Posterior cingulate gyrus (tissue), 11 donors: ENCODE data around the gene ELAC2.
A peak's percentile ranks its signal among the peaks of the same experiment; 100 is the strongest.

Experiments used
- DNase-seq, 10 donors: peaks; one replicate each; pipeline versions ENCODE4 v3.0.0 to v3.0.0-alpha.2; 2020 to 2021; ENCODE audit warnings: mixed read lengths in 3 of 10
- intact Hi-C: fragments of 100-400 bp; cut with DNase I; formaldehyde crosslinking; loops from one replicate; pipeline ENCODE4 v1.15.1; 2023

ELAC2 gene

GRCh38 chr17:13024016-13024415 lies 6.2 kb upstream of the ELAC2 start:
- intact Hi-C loops: no loop called here
- no peak for DNase-seq

DNA sequence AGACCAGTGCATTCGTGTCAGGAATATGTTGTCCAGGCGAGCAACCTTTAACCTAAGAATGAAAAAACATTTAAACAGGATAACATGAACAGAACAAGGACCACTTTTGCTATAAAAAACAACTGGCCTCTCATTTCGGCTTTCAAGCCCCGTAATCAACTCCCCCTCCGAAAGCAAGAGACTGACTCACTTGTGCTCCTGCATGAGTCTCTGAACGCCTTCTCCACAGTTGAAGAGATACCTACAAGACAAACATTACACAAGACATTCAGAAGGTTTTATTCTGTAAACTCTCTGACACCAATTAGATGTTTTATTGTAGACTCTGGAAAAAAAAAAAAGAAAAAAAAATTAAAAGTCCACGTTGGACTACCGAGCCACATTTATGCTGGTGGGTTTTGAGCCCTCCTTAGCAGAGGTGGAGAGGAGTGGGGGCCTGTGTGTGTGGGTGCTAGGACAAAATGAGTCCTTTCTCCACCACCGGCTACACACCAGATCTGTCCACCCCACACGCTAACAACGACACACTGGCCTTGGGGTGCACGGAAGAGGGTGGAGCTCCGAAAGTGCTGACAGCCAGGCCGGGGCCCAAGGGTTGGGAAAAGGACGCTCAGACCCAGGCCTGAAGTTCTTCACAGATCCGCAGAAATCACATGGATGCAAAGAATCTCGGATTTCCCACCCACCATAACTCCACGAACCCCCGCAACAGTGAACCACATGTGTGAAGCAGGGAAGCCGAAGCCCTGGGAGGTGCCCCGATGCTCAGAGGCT lies 759 bp downstream of the ELAC2 start:
- intact Hi-C loops: loop anchor here (5.0 kb wide), 1 partner anchor 1020 kb away; the partner anchor contains the start of gene ZNF18
- no peak for DNase-seq

GRCh38 chr17:13014801-13015200 lies 3.0 kb downstream of the ELAC2 start:
- DNase-seq: no peak
- intact Hi-C loops: loop anchor here (5.0 kb wide), 1 partner anchor 1018 kb away; the partner anchor contains the start of gene ZNF18

DNA sequence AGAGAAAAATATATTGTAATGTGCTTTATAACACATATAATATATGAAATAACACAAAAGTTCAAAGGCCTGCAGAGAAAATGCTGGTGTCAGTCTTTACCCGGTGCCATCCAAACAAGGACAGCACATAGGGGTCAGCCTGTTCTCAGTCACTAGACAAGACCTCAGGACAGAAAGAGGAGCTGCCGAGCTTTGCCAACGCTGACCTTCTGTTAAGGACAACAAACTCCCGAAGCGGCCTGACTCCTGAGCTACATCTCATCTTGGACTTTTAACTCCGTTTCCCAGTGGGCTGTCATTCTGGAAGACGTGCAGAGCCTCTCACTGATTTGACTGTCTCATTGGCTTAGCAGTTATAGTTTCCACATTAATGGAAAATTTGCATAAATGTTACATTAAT lies 6.9 kb downstream of the ELAC2 start:
- intact Hi-C loops: no loop called here
- peak in 2 of 10 donors; percentile 33 to 47 for DNase-seq

- intact Hi-C loops: no loop called here
Measured at GRCh38 chr17:13008461-13008860, 9.4 kb downstream of the ELAC2 start.

GRCh38 chr17:13005530-13005929 lies 12.3 kb downstream of the ELAC2 start:
- intact Hi-C loops: no loop called here
- DNase-seq: peak in 1 of 10 donors; percentile 8

More at GRCh38 chr17:13008461-13008860, 9.4 kb downstream of the ELAC2 start:
- peak in 2 of 10 donors; percentile 3 to 29 for DNase-seq

DNA sequence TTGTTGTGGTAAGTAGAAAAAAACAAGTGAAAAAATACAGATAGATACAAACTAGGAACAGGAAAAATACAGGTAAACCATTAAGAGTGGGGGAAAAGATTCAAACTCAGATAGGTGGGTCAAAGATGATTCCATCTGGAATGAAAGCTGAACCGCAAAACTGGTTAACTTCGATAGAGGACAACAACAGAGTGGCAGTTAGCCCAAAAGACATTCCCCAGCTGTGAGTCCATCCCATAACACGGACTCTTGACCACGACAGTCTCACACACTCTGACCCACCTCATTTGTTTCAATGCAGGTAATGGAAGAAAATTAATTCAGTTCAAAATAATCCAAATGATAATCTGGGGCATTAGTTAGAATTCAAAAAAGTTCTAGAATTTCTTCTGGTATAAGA lies 13.5 kb downstream of the ELAC2 start:
- intact Hi-C loops: loop anchor here (5.0 kb wide), 1 partner anchor 77 kb away; no protein-coding TSS in a partner anchor
- peak in 2 of 10 donors; percentile 12 to 15 for DNase-seq

DNA sequence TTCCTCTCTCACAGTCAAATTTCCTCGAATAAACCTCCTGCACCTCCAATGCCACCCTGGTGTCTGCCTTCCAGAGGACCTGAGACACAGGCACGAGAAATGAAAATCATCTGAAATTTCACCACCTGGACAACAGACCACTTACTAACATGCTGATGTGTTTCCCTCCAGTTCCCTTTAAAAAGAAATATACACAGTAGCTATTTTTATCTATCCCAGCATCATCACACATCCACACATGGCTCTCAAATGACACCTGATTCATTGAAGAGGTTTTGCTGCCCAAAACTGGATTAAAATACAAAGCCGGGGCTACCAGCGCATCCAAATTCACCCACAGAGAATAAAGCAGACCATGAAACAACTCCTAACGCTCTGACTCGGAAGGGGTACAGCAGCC lies 13.9 kb downstream of the ELAC2 start:
- intact Hi-C loops: loop anchor here (2.0 to 5.0 kb wide), 3 partner anchors 77 to 823 kb away; no protein-coding TSS in a partner anchor
- no peak for DNase-seq

DNA sequence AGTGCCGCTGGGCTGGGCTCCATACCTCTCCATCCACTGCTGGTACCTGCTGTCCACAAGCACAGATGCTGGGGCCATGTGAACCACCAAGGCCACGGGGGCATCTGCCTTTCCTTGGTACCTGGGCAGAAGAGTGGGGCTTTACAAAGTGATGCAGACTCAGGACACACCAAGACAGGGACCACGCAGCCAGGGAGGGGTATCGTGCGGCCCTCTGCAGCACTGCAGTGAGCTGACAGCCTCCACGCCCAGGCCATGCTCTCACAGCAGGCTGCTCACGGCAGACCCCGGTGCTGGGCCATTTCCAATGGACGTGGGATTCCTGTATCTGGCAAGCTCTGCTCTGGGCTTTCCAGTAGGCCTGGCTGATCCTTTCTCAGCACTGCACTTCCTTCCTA lies 14.4 kb downstream of the ELAC2 start:
- intact Hi-C loops: loop anchor here (2.0 to 5.0 kb wide), 3 partner anchors 76 to 823 kb away; no protein-coding TSS in a partner anchor
- peak in 2 of 10 donors; percentile 53 to 85 for DNase-seq

DNA sequence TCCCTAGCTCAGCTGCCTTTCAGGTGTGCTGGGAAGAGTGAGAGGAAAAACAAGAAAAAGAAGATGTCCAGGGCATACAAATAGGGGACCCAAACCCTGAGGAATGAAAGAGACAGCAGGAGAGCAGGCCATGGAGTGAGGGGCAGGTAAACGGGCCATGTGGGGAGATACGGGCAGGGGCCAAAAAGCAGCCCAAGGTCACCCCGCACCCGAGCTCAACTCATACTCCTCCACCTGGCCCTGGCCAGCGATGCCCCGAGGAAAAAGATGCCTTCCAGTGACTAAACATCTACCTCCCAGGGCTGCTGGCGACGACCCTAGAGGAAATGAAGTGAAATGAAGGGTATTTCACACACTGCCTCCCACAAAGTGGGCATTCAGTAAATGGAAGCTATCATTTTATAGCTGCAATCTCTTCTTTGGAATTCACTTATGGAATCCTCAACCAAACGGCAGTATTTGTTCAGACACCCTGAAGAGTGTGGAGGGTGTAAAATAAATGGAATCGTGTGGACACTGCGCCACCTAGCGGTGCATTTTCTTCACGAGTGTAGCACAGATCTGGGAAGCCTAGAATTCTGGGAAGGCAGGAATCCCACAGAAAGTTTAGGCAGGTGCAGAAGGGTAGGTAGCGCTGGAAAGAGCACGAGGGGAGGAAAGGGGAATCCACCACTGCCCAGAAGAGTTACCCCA lies 14.9 kb downstream of the ELAC2 start:
- intact Hi-C loops: loop anchor here (2.0 to 5.0 kb wide), 3 partner anchors 76 to 822 kb away; no protein-coding TSS in a partner anchor
- peak; percentile 65 to 97 (median 88) for DNase-seq

DNA sequence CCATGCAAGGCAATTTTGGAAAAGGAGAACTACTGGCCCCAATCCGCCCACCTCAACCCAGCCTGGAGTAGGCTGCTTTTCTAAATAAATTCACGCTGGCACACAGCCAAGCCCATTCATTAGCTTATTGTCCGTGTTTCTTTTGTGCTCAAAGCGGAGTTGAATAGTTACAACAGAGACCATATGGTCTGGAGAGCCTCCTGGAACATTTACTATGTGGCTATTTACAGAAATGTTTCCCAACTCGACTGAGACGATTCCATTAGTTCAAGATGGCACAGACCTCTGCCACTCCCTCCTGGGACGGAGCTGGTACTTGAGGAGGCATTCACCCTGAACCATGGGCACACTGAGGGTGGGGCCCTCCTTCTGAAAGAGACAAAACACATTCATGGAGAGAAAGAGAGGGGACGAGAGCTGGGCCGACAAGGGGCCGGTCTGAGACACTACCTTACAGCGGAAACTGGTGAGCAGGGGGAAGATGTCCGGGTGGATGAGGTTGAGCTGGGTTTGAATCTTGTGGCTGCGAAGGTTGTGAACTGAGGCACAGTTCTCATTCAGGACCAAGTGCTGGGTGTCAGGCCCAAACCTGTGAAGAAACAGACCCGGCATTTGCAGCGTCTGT lies 15.7 kb downstream of the ELAC2 start:
- intact Hi-C loops: loop anchor here (2.0 to 5.0 kb wide), 3 partner anchors 75 to 821 kb away; no protein-coding TSS in a partner anchor
- peak in 3 of 10 donors; percentile 23 to 71 (median 70) for DNase-seq

DNA sequence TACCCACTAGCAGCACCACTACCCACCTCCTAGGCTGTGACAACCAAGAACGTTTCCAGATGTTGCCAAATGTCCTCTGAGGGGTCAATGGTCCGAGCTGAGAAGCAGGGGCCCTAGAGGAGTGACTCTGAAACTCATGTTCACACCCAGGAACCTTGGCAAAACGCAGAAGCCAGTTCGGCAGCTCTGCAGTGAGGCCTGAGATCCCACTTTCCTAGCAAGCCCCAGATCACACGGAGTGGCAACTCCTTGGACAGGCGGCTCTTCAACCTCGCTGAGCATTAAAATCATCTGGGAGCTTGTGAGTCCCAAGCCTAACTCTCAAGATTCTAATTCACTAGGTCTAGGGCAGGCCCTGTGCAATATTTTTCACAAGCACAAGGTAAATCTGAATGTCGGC lies 17.3 kb downstream of the ELAC2 start:
- intact Hi-C loops: loop anchor here (5.0 kb wide), 1 partner anchor 73 kb away; no protein-coding TSS in a partner anchor
- peak in 2 of 10 donors; percentile 55 to 69 for DNase-seq

DNA sequence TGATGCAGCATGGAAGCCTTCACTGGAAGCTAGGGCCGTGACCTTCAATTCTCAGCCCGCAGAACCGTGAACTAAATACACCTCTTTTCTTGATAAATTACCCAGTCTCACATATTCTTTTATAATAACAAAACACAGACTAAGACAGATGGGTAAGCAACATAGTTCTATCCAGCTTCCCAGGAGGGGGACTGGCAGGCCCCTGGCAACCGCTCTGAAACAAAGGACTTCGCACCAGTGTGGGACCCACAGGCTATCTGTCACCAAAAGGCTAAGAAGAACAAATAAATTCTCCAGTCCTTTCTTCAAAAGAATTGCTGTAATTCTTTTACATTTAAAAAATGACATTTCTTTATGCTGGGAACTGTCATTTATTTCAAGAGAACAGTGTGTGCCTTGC lies 19.0 kb downstream of the ELAC2 start:
- no peak for DNase-seq
- intact Hi-C loops: no loop called here

DNA sequence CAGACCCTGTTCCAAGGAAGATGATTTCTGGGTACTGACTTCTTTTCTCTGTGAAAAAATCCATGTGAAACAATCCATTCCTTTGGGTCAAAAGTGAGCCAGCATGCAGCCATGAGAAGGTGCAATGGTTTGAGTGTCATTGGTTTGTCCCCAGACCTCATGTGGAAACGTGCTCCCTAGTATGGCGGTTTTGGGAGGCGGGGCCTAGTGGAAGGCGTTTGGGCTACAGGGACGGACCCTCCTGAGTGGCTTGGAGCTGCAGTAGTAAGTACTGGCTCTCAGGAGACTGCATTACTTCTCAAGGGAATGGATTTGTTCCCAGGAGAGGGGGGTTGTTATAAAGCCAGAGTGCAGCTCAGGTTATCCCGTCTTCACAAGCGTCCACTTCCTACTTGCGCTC lies 19.4 kb downstream of the ELAC2 start:
- peak in 1 of 10 donors; percentile 32 for DNase-seq
- intact Hi-C loops: no loop called here

DNA sequence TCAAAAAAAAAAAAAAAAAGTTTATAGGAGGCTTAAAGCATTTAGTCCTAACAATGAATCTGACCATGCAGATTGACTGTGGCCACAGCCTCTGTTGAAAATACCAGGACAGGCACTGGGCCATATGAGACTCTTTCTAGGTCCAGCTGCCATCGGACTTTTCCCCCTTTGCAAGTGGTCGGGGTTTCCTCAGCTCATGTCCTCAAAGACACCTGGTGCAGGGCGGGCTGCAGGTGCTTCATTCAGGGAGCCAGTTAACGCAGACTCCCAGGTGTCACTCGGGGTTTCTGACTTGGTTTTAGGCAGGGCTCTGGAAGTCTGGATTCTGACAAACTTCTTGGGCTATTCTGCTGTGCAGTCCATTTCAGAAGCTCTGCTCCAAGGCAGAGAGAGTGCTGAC lies 20.9 kb downstream of the ELAC2 start:
- no peak for DNase-seq
- intact Hi-C loops: no loop called here

GRCh38 chr17:12996357-12996756 lies 21.5 kb downstream of the ELAC2 start:
- DNase-seq: no peak
- intact Hi-C loops: no loop called here

- DNase-seq: no peak
- intact Hi-C loops: no loop called here
Measured at GRCh38 chr17:12995896-12996295, 21.9 kb downstream of the ELAC2 start.

DNA sequence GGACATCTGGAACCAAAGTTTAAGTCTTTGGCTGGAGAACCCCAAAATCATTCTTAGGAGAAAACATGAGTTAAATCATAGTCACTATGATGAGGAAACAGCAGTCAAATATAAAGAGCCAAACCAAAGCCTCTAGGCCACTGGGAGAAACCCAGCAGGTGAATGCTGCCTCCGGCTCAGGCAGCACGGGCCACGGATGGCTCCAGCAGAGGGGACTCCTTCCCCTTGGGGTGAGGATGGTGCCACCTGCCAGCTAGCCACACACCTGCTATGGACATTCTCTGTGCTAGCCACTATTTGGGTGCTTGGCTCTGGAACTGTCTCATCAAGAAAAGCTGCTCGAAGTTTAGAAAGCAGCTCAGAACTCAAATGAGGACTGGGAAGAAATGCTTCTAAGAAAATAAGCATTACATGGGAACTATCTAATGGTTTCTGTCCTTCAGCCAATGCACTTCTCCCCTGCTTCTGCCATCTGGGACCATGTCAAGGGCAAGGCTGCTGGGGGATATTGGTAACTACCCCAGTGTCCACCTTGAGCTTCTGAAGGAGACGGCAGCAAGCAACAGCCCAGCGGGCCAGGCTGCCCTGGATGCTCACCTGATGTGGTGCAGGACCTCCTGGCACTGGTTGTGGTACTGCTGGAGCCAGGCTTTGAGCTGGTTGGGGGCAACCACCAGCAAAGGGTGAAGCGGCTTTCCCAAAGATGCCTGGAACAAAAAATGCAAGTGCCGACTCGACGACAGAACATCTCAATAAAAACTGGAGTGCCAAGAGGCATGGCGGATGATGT lies 22.5 kb downstream of the ELAC2 start:
- DNase-seq: no peak
- intact Hi-C loops: no loop called here

DNA sequence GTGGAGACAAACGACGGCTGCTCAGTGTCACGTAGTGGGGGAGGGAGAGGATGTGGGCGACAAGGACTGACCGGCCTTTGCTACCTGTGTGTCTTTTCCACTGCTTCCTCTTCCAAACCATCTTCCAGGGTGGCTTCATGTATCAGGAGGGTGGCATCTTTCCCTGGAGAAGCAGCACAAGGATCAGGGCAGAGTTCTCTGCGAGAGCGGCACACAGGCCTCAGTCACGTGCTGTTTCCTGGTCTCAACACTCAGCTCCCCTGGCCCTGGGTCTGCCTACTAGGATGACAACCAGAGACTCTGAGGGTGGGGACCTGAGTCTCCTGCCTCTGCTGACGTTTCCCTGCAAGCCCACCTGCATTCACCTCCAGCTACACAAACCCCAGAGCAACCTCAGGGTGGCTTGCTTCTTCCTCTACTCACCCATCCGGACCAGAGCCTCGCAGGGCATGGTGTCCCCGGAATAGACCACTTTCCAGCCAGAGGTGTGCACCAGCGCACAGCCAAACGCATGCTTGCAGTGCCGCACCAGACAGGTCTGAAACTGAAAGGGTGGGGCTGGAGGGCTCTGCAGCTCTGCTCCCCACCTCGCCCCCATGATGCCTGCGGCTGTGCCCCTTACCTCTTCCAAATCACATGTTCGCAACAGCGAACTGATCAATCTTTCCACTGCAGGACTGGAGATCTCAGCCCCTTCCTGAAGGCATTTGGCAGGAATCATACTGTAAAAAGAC lies 23.3 kb downstream of the ELAC2 start:
- DNase-seq: no peak
- intact Hi-C loops: no loop called here
